GM18951 (cell line): ENCODE results near the gene NTNG2.

ENCODE experiments used
- POLR2A ChIP-seq: IDR thresholded peaks from 4 replicates; pipeline ENCODE4 v1.6.1; 2011; ENCODE audit warnings: mild to moderate bottlenecking; ENCODE audit not compliant: insufficient read length, insufficient read depth; ENCODE audit errors: extremely low read depth
- in situ Hi-C: fragments of 300-500 bp; cut with MboI; formaldehyde crosslinking; loops from one replicate; pipeline ENCODE4 v1.12.0; 2022; ENCODE audit warnings: low sequenced_read_pairs, mixed read lengths, inconsistent platforms; ENCODE audit not compliant: unreplicated experiment

The NTNG2 gene

GRCh38 chr9:132172185-132172584 lies 10.3 kb downstream of the NTNG2 start:
- TF ChIP-seq POLR2A: no peak
- in situ Hi-C loops: no loop called here

DNA sequence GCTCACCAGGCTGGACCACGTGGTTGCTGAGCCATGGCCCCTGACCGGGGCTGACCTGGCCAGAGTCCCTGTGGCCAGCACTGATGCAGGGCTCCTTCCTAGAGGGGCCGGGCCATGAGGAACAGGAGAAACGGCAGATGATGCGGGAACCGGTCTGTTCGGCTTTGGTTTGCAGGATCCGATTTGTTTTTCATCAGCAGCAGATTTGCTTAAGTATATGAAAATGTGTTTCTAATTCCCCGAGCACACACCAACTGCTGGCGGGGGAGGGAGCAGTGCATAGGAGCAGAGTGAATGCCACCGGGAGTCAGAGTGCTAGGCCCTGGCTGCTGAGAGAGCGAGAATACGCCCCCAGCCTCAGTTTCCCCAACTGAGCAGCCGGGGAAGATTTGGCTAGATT lies 13.6 kb downstream of the NTNG2 start:
- in situ Hi-C loops: no loop called here
- TF ChIP-seq POLR2A: no peak

DNA sequence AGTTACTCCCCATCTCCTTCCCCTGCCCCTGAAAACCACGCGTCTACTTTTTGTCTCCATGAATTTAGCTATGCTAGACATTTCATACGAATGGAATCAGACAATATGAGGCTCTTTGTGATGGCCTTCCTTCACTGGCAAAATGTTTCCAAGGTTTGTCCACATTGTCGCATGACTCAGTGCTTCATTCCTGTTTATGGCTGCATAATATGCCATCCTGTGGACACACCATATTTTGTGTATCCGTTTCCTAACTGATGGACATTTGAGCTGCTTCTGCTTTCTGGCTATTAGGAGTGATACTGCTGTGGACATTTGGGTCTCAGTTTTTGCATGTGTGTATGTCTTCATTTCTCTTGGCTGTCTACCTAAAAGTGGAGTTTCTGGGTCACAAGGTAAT lies 14.5 kb downstream of the NTNG2 start:
- TF ChIP-seq POLR2A: no peak
- in situ Hi-C loops: no loop called here

GRCh38 chr9:132181796-132182313 lies 20.0 kb downstream of the NTNG2 start:
- in situ Hi-C loops: no loop called here
- no peak for TF ChIP-seq POLR2A

DNA sequence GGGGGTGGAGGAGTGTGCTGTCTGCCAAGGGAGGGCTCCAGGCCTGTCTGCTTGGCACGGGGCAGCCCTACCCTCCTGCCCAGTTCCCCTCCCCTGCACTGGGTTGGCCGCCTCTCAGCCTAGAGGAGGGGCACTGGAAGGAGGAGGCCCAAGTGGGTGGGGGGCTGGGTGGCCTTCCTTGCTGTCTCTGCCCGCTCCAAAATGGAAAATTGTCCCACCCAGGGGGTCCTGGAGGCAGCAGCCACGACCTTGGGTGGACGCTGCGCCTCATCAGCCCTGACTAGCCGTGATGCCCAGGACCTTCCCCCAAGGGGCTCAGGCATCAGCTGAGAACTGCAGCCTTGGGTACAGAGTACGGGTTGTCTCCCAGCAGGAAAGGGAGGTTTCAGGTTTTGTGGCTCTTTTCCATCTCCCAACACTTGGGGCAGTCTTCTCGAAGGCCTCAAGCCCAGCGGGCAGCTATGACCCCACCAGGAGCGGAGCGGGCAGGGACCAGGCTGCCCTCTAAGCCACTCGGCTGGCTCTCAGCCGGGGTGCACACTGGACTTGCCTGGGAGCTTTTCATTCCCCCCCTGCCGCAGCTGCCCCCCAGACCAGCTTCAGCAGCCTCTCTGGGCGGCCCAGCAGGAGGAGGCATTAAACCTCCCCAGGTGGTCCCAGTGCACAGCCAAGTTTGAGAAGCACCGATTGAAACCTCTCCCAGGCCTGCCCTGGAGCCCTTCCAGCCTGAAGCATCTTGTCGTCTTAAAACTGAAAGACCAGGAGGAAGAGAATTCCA lies 20.6 kb downstream of the NTNG2 start:
- in situ Hi-C loops: no loop called here
- TF ChIP-seq POLR2A: no peak

GRCh38 chr9:132183134-132183533 lies 21.3 kb downstream of the NTNG2 start:
- TF ChIP-seq POLR2A: no peak
- in situ Hi-C loops: no loop called here

DNA sequence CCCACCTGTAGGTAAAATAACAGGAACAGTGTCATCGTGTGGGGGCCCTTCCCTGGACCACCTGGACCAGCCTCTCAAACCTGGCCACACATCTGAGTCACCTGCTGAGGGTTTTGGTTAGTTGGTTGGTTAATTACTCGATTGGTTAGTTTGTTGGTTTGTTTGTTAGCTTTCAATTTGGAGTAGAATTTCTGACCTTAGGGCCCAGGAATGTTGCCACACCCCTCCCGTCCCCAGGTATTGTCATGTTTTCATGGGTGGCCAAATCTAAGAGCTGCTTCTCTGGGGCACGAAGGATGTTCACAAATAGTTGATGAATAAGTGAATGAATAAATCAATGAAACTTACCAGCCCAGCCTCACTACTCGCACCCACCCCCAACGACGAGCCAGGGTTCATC lies 21.9 kb downstream of the NTNG2 start:
- in situ Hi-C loops: no loop called here
- TF ChIP-seq POLR2A: no peak

DNA sequence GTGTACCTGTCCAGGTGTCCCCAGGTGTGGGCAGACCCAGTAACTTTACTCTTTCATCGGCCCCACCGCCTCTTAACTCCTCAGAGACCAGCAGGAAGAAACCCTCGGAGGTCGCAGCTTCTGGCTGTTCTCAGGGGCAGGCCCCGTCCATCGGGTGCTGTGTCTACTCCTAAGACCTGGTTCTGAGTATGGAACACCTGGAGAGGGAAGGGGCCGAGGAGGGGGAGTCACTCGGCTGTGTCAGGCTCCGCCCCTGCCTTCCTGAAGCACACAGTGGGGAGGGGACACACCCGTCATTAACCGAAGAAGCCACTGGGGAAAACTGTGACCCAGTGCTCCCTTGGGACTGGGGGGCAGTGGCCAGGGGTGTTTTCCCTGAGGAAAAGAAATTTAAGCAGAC lies 22.3 kb downstream of the NTNG2 start:
- TF ChIP-seq POLR2A: no peak
- in situ Hi-C loops: no loop called here

DNA sequence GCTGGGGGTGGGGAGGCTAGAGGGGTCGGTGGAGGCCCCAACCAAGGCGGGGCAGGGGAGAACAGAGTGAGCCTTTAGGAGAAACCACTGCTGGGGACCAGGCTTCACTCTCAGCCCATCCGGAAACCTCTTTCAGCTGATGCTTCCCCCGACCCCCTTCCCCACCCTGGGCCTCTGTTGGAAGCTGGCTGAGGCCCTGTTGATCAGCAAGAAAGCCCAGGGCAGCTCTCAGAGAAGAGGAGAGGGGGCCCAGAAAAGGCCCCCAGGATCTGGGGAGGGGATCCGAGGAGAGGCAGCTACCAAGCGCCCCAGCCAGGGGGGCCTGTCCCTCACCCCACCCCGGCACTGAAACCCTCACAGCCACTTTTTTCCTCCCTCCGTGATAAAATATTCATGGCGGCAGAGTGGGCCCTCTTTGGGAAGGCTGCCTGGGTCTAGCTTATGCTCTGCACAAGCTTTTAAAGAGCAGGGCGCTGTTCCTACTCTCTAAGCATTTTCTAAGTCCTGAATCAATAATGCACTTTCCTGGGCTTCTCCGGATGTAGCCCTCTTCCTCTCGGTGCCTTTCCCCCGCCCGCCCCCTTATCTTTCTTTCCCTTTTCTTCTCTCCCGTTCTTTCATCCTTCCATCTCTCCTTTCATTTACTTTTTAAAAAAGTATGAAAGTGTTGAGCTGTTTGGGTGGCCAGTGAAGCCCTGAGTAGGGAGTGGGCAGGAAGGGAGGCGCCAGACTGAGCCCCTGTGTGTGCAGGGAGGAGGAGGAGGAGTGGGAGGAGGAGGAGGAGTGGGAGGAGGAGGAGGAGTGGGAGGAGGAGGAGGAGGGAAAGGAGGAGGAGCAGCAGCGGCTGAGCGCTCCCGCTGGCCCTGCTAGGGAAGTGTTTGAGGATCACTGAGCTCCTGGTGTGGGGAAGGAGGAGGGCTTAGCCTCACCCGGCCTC lies 23.5 kb downstream of the NTNG2 start:
- no peak for TF ChIP-seq POLR2A
- in situ Hi-C loops: no loop called here

DNA sequence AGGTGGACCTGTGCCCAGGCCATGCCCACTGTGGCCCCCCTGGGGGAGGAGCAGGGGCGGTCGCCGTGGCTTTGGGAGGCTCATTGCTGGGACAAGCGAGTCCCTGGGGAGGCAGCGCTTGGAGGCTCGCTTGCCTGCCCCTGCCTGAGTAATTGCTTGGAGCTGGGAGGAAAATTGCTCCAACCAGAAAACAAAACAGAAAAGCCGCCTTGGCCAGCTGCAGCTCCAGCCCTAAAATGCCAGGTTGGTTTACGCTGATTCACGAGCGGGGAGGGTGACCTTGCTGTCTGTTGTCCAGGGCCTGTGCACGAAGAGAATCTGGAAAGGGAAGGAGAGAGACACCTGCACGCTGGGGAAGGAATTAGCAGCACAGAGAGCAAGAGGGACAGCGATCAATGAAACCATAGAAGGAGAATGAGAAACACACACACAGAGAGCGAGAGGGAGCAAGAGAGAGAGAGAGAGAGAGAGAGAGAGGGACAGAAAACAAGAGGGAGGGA lies 25.3 kb downstream of the NTNG2 start:
- TF ChIP-seq POLR2A: no peak
- in situ Hi-C loops: no loop called here

GRCh38 chr9:132190966-132191365 lies 29.1 kb downstream of the NTNG2 start:
- TF ChIP-seq POLR2A: no peak
- in situ Hi-C loops: no loop called here

DNA sequence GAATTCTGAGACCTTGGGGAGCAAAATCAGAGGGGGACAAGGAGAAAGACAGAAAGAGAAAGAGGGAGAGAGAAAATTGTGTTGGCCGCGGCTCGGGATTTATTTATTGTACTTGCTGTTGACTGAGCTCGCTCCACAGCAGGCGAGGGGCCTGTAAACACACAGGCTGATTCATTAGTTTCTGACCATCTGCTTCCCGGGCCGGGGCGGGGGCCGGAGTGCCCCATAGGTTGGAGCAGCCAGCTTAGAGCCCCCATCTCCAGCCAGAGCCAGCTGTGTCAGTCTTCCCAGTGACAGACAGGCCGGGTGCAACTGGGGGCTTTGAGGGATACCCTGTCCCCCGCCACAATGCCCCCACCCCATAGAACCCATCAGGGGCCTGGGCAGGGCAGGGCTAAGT lies 30.9 kb downstream of the NTNG2 start:
- TF ChIP-seq POLR2A: no peak
- in situ Hi-C loops: no loop called here

DNA sequence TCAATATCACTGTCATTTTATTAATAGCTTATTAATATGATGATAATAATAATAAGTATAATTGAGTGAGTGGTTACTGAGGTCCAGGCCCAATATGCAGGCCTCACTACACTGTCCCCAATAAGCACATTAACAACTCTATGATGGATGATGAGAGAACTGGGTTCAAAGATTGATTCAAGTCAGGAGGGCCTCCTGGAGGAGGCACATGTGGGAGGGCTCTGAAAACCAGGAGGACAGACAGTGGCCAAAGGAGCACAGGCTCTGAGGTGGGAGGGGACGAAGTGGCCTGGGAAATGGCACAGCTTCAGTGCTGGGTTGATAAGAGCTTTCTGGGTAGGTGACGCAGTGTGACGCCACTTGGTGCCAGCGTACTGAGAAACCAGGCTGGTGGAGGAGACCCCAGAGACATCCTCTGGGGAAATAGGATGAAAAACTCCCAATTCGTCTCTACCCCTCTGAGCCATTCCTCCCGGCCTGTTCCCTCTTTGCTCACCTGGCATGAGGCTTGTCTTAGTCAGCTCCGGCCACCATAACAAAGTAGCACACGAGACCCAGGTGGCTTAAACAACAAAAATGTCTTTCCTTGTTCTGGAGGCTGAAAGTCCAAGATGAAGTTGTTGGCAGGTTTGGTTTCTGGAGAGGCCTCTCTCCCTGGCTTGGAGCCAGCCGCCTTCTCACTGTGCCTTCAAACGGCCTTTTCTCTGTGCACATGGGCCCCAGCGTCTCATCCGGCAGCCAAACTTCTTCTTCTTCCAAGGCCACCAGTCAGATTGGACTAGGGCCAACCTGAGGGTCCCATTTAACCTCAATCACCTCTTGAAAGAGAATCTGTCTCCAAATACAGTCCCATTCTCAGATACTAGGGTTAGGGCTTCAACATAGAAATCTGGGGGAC lies 31.6 kb downstream of the NTNG2 start:
- in situ Hi-C loops: no loop called here
- no peak for TF ChIP-seq POLR2A

DNA sequence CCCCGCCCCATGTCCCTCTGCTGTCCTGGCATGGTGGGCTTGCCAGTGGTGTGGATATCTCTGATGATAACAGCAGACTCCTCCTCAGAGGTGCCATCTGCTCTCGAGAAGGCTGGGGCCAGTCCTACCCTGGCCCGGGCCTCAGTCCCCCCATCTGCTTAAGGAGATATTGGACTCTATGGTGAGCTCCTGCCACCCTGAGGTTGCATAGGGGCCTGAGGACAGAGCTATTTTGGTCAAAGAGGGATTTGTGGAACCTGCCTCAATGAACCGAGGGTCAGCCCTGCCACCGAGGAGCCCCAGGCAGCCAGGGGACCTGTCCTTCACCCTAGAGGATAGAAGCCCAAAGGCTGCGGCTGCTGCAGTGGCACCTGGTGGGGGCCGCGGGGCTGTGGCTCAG lies 32.6 kb downstream of the NTNG2 start:
- no peak for TF ChIP-seq POLR2A
- in situ Hi-C loops: no loop called here
